K562 (cell line): ENCODE data around the gene LPAR3. TPM values are rescaled to one million over a fixed set of nuclear protein-coding genes. Genes with fewer than 3 reads are reported as not detected.

Source experiments
- MBD1 ChIP-seq: fragments of 250-450 bp; sonication (Bioruptor Pico); IDR thresholded peaks from 2 replicates; pipeline ENCODE4 v1.8.0; 2022; ENCODE audit warnings: inconsistent platforms
- MTA2 ChIP-seq: fragments of 450-650 bp; IDR thresholded peaks from 2 replicates; pipeline ENCODE4 v1.6.1; 2016; ENCODE audit warnings: low read depth
- NR4A1 ChIP-seq, 2 experiments: fragments of 250-450 bp in 1 of 2; fragments of 450-650 bp in 1 of 2; sonication (Bioruptor Pico) in 1 of 2; IDR thresholded peaks; 2 replicates each; pipeline versions ENCODE4 v1.4.0 to v1.6.1; 2016 to 2020; ENCODE audit warnings: mild to moderate bottlenecking in 2 of 2, missing compliant biosample characterization in 1 of 2, missing genetic modification characterization in 1 of 2, moderate library complexity in 1 of 2
- REST ChIP-seq, 2 experiments: fragments of 450-650 bp; formaldehyde crosslinking in 1 of 2; IDR thresholded peaks; 2 replicates each; pipeline versions ENCODE4 v1.4.0 to v1.6.1; 2014 to 2020; ENCODE audit warnings: mild to moderate bottlenecking in 2 of 2, borderline replicate concordance in 1 of 2, low read depth in 1 of 2
- polyA plus RNA-seq, 8 experiments: library from polyadenylated mRNA; depleted of rRNA in 4 of 8; stranded (reverse) in 5 of 8; unstranded in 3 of 8; fragments of >200 nt; fragmentation: Nextera tagmentation in 2 of 8; fragmentation: Illumina TruSeq in 1 of 8; extraction: Ambion mirVana in 2 of 8; extraction: Trizol in 1 of 8; gene quantifications; 2 replicates each; pipeline versions ENCODE4 v1.2.1 to v1.2.3, GENCODE V29; 2011 to 2014; ENCODE audit warnings: inconsistent platforms in 1 of 8, missing spikeins in 1 of 8
- total RNA-seq, 7 experiments: library from RNA; depleted of rRNA in 6 of 7; stranded (reverse); fragments of >200 nt in 6 of 7; fragmentation: Illumina TruSeq in 2 of 7; extraction: Trizol in 2 of 7; gene quantifications; 2 replicates each; pipeline versions ENCODE4 v1.2.1 to v1.2.3, GENCODE V29; 2011 to 2021; ENCODE audit warnings: low replicate concordance in 1 of 7
- TF ChIP-seq, protein P1 (sequence below): fragments of 450-650 bp; formaldehyde crosslinking; IDR thresholded peaks from 2 replicates; pipeline ENCODE4 v1.4.0; 2022; ENCODE audit warnings: missing genetic modification characterization

Gene LPAR3
- total and polyA plus RNA-seq, 9 of the 15 experiments (the other 6 are each of a cell fraction or from before 2014, with no cell fraction given), result 0.11 TPM; not detected in 8

GRCh38 chr1:84835169-84835568 lies 57.8 kb downstream of the LPAR3 start (continued):
- TF ChIP-seq MBD1 (CRISPR knock-in tag) (no peak), MTA2 (no peak), REST (IDR thresholded peaks at IDR 0.05; ENCODE audit: borderline replicate concordance) (no peak), REST (CRISPR knock-in tag; IDR thresholded peaks at IDR 0.05; ENCODE audit: low read depth) (no peak), NR4A1 (CRISPR knock-in tag; IDR thresholded peaks at IDR 0.05) (no peak), NR4A1 (tag; IDR thresholded peaks at IDR 0.05) (no peak)
- TF ChIP-seq, protein P1, sequence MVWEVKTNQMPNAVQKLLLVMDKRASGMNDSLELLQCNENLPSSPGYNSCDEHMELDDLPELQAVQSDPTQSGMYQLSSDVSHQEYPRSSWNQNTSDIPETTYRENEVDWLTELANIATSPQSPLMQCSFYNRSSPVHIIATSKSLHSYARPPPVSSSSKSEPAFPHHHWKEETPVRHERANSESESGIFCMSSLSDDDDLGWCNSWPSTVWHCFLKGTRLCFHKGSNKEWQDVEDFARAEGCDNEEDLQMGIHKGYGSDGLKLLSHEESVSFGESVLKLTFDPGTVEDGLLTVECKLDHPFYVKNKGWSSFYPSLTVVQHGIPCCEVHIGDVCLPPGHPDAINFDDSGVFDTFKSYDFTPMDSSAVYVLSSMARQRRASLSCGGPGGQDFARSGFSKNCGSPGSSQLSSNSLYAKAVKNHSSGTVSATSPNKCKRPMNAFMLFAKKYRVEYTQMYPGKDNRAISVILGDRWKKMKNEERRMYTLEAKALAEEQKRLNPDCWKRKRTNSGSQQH (CRISPR knock-in tag), result no peak
